Esophagus squamous epithelium (tissue), 5 donors: Measurements from ENCODE around the gene MFAP2. TPM values are rescaled to one million over a fixed set of nuclear protein-coding genes. Genes with fewer than 3 reads are reported as not detected.
A peak's percentile ranks its signal among the peaks of the same experiment; 100 is the strongest.

Source experiments
- DNase-seq: peaks from one replicate; lab custom pipeline; 2025; lab: John Stamatoyannopoulos, UW
- H3K27ac ChIP-seq, 4 donors: fragments of 200-600 bp; sonication (generic); one replicate each; pipeline ENCODE4 v1.5.1; 2016 to 2019; ENCODE audit warnings: mild to moderate bottlenecking in 1 of 4
- H3K27me3 ChIP-seq, 4 donors: fragments of 200-600 bp; sonication (generic); 1 replicate in 3 of 4; 2 replicates in 1 of 4; pipeline versions ENCODE4 v1.5.1 to v1.6.0; 2017 to 2021; ENCODE audit warnings: antibody characterized with exemption in 1 of 4
- H3K36me3 ChIP-seq, 3 donors: fragments of 200-600 bp; sonication (generic); one replicate each; pipeline ENCODE4 v1.5.1; 2016 to 2019
- H3K4me1 ChIP-seq, 3 donors: fragments of 200-600 bp; sonication (generic); one replicate each; pipeline ENCODE4 v1.5.1; 2017 to 2019
- H3K4me3 ChIP-seq, 4 donors: fragments of 200-600 bp; sonication (generic); 1 replicate in 3 of 4; 2 replicates in 1 of 4; pipeline ENCODE4 v1.5.1; 2016 to 2019; ENCODE audit warnings: mild to moderate bottlenecking in 2 of 4, moderate library complexity in 1 of 4
- H3K9me3 ChIP-seq, 3 donors: fragments of 200-600 bp; sonication (generic); one replicate each; pipeline ENCODE4 v1.5.1; 2016 to 2019
- CTCF ChIP-seq, 6 experiments: fragments of 450-650 bp in 4 of 6; fragments of 200-600 bp in 2 of 6; sonication (generic) in 2 of 6; IDR thresholded peaks; one replicate each; pipeline ENCODE4 v1.5.1; 2016 to 2019; ENCODE audit warnings: antibody characterized with exemption in 6 of 6, mild to moderate bottlenecking in 4 of 6, moderate library complexity in 4 of 6
- POLR2A ChIP-seq, 4 donors: fragments of 450-650 bp; IDR thresholded peaks; one replicate each; pipeline ENCODE4 v1.6.1; 2017; ENCODE audit warnings: antibody characterized with exemption in 4 of 4, mild to moderate bottlenecking in 4 of 4, moderate library complexity in 3 of 4
- WGBS, 2 donors: methylation state at CpG; one replicate each; pipeline ENCODE4 v1.1.5; 2018; 5-methylcytosine and 5-hydroxymethylcytosine counted together
- intact Hi-C: fragments of 100-400 bp; cut with DNase I; formaldehyde crosslinking; loops from one replicate; pipeline ENCODE4 v1.15.0; 2022
- total RNA-seq, 4 donors: library from RNA; depleted of rRNA; stranded (reverse); fragments of >200 nt; gene quantifications; one replicate each; pipeline ENCODE4 v1.1.0, GENCODE V29; 2016
- donor health status: DM: yes; HTN: yes; CAD: no.

MFAP2 gene
- total RNA-seq, 4 donors from 2014 or later: 0.70 to 10.5 (median 4.2) TPM; not detected in 1

- Histone ChIP-seq H3K36me3 (peaks cover 2 to 19% (median 7%) of the 10 kb centered on the region in 3 donors), H3K4me3 (no peak overlapping the region), H3K9me3 (no peaks in the 10 kb centered on the region), H3K27ac (peak overlapping the region in 2 of 4 donors; percentile 83 to 88), H3K4me1 (peaks cover 23 to 38% (median 27%) of the 10 kb centered on the region in 3 donors), H3K27me3 (peaks cover 0 to 10% (median 0%) of the 10 kb centered on the region in 4 donors)
- no peak for DNase-seq
- 55 to 80% methylated on average over 1 to 3 of the region's 4 CpGs for WGBS, 2 donors
- TF ChIP-seq CTCF (IDR thresholded peaks at IDR 0.05): no peak
- TF ChIP-seq POLR2A (IDR thresholded peaks at IDR 0.05): no peak
- intact Hi-C loops: no loop called here
Measured at GRCh38 chr1:17009706-17010105, 29.3 kb upstream of the MFAP2 start.

GRCh38 chr1:17008208-17008855 lies 27.9 kb upstream of the MFAP2 start:
- TF ChIP-seq CTCF (IDR thresholded peaks at IDR 0.05) (no peak), POLR2A (IDR thresholded peaks at IDR 0.05) (no peak)
- peaks cover 0 to 10% (median 0%) of the 10 kb centered on the region in 4 donors for H3K27me3 ChIP-seq
- H3K4me1 ChIP-seq: peaks cover 23 to 52% (median 32%) of the 10 kb centered on the region in 3 donors
- H3K27ac ChIP-seq: no peak overlapping the region
- DNase-seq: no peak
- H3K4me3 ChIP-seq: no peak overlapping the region
- peaks cover 9 to 30% (median 11%) of the 10 kb centered on the region in 3 donors for H3K36me3 ChIP-seq
- intact Hi-C loops: no loop called here
- H3K9me3 ChIP-seq: no peaks in the 10 kb centered on the region
- 96 to 98% methylated on average over 7 to 12 of the region's 15 CpGs for WGBS, 2 donors

GRCh38 chr1:17007121-17007520 lies 26.7 kb upstream of the MFAP2 start:
- Histone ChIP-seq H3K27me3 (no peaks in the 10 kb centered on the region), H3K27ac (no peak overlapping the region), H3K4me3 (no peak overlapping the region), H3K9me3 (no peaks in the 10 kb centered on the region), H3K4me1 (peaks cover 19 to 52% (median 27%) of the 10 kb centered on the region in 3 donors), H3K36me3 (peaks cover 9 to 43% (median 19%) of the 10 kb centered on the region in 3 donors)
- no peak for TF ChIP-seq POLR2A (IDR thresholded peaks at IDR 0.05)
- no peak for TF ChIP-seq CTCF (IDR thresholded peaks at IDR 0.05)
- no peak for DNase-seq
- intact Hi-C loops: no loop called here
- 82 to 93% methylated on average over 4 to 6 of the region's 8 CpGs for WGBS, 2 donors

- Histone ChIP-seq H3K36me3 (peaks cover 9 to 60% (median 23%) of the 10 kb centered on the region in 3 donors), H3K4me1 (peaks cover 9 to 38% (median 16%) of the 10 kb centered on the region in 3 donors), H3K4me3 (no peak overlapping the region), H3K27ac (no peak overlapping the region), H3K27me3 (no peaks in the 10 kb centered on the region), H3K9me3 (no peaks in the 10 kb centered on the region)
- TF ChIP-seq POLR2A (IDR thresholded peaks at IDR 0.05): no peak
- TF ChIP-seq CTCF (IDR thresholded peaks at IDR 0.05): no peak
- 92% methylated on average over 7 of the region's 19 CpGs; no CpG with 5 or more reads in 1 of the 2 donors for WGBS, 2 donors
- DNase-seq: no peak
- intact Hi-C loops: no loop called here
Measured at GRCh38 chr1:17005365-17005740, 24.9 kb upstream of the MFAP2 start.
